Adrenal gland (tissue), 5 donors: ENCODE measurements around the gene LCE1D.

Experiments
- POLR2A ChIP-seq, 2 donors: fragments of 450-650 bp; IDR thresholded peaks; one replicate each; pipeline ENCODE4 v1.6.1; 2017; ENCODE audit warnings: antibody characterized with exemption in 2 of 2, mild to moderate bottlenecking in 2 of 2, moderate library complexity in 1 of 2
- TF ChIP-seq, protein P1 (sequence below), 6 experiments: fragments of 450-650 bp in 4 of 6; fragments of 200-600 bp in 2 of 6; sonication (generic) in 1 of 6; IDR thresholded peaks; 1 replicate in 5 of 6; 2 replicates in 1 of 6; pipeline versions ENCODE4 v1.5.1 to v1.8.0; 2016 to 2021; ENCODE audit warnings: antibody characterized with exemption in 6 of 6, mild to moderate bottlenecking in 2 of 6, moderate library complexity in 1 of 6
- donor health status: DM: no; HTN: no; CAD: no.

DNA sequence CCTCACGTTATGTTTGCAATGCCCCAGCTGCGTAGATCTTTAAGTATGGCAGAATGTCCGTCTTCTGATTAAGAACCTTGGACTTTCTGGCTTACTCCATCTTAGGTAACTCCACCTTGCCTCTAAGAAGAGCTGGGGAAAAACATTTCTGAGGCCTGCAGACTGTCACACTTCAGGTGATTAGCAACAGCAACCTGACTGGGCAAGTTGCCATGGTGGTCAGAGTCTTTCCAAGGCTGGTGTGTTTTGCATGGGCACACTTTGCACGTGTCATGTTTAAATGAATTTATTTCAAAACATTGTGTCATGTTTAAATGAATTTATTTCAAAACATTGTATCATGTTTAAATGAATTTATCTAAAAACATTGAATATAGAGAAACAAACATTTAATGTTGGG lies 37.9 kb upstream of the LCE1D start:
- TF ChIP-seq, protein P1, sequence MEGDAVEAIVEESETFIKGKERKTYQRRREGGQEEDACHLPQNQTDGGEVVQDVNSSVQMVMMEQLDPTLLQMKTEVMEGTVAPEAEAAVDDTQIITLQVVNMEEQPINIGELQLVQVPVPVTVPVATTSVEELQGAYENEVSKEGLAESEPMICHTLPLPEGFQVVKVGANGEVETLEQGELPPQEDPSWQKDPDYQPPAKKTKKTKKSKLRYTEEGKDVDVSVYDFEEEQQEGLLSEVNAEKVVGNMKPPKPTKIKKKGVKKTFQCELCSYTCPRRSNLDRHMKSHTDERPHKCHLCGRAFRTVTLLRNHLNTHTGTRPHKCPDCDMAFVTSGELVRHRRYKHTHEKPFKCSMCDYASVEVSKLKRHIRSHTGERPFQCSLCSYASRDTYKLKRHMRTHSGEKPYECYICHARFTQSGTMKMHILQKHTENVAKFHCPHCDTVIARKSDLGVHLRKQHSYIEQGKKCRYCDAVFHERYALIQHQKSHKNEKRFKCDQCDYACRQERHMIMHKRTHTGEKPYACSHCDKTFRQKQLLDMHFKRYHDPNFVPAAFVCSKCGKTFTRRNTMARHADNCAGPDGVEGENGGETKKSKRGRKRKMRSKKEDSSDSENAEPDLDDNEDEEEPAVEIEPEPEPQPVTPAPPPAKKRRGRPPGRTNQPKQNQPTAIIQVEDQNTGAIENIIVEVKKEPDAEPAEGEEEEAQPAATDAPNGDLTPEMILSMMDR (IDR thresholded peaks at IDR 0.05): no peak
- TF ChIP-seq POLR2A (IDR thresholded peaks at IDR 0.05): no peak
